Measurements from ENCODE around the gene TBCC. TPM values are rescaled to one million over a fixed set of nuclear protein-coding genes. Genes with fewer than 3 reads are reported as not detected.

Gene TBCC
- total and polyA plus RNA-seq, 2 of the 13 experiments (the other 11 are each of a cell fraction or from before 2014, with no cell fraction given), result 14.8 to 36.1 TPM

GRCh38 chr6:42764911-42765648, 19.2 kb upstream of the TBCC start:
- POLR2A ChIA-PET, result interaction anchor here (1.0 to 1.8 kb wide), 2 partner anchors 17 to 19 kb away, joined by 3 to 9 read pairs; partner anchors contain the start of gene TBCC
- WGBS (ENCODE audit: low lambda C conversion rate), result 92% methylated on average over 9 of the region's 9 CpGs
- no peak overlapping the region for H3K27ac ChIP-seq (ENCODE audit: extremely low read length, insufficient read depth, low read length)

More at GRCh38 chr6:42764911-42765648, 19.2 kb upstream of the TBCC start:
- H3K4me1 ChIP-seq (ENCODE audit: insufficient read depth, low read length), result no peaks in the 10 kb centered on the region
- H3K9ac ChIP-seq (ENCODE audit: insufficient read depth, low read depth, low read length), result no peak overlapping the region
- intact Hi-C loops (cut with micrococcal nuclease; ENCODE audit: unreplicated experiment), result no loop called here
- CTCF ChIA-PET (ENCODE audit: low intra/inter-chr PET ratio, low total read pairs), result no interaction called here
- H3K36me3 ChIP-seq (replicated peaks in 1 of 2; ENCODE audit: control insufficient read depth in 1 of 2, insufficient read depth in 2 of 2, low read length in 2 of 2), result no peaks in the 10 kb centered on the region; a peak in 1 of 5 replicates
- no peak for DNase-seq (ENCODE audit: low spot score)
- no peaks in the 10 kb centered on the region for H3K9me3 ChIP-seq (ENCODE audit: low read length)
- no peaks in the 10 kb centered on the region for H4K20me1 ChIP-seq (ENCODE audit: insufficient read depth, low read length)
- no peak for FAIRE-seq
- in situ Hi-C loops (cut with HindIII; ENCODE audit: extremely low pct_ligation_motif_present, low pct_unique_long_range_greater_than_20kb), result no loop called here
- H3K79me2 ChIP-seq (ENCODE audit: insufficient read depth, low read length), result no peaks in the 10 kb centered on the region
- no peak for ATAC-seq
- TF ChIP-seq ZKSCAN5 (CRISPR knock-in tag; IDR thresholded peaks at IDR 0.05), result no peak
- TF ChIP-seq GTF3A (CRISPR knock-in tag; conservative IDR thresholded peaks at IDR 0.05), result no peak
- TF ChIP-seq ZNF780A (CRISPR knock-in tag; IDR thresholded peaks at IDR 0.05), result no peak
- no peak for TF ChIP-seq ZKSCAN1 (IDR thresholded peaks at IDR 0.05; ENCODE audit: low read length)
- TF ChIP-seq FOSL2 (CRISPR knock-in tag; IDR thresholded peaks at IDR 0.05), result no peak
- no peak for TF ChIP-seq ZNF790 (CRISPR knock-in tag; IDR thresholded peaks at IDR 0.05; ENCODE audit: borderline replicate concordance)
- no peak for TF ChIP-seq ZNF512B (CRISPR knock-in tag; IDR thresholded peaks at IDR 0.05; ENCODE audit: borderline replicate concordance)
- TF ChIP-seq GLI4 (CRISPR knock-in tag; IDR thresholded peaks at IDR 0.05; ENCODE audit: borderline replicate concordance), result no peak
- no TSS peak for BruUV-seq (replicated peaks)
- no peaks in the 10 kb centered on the region for H3K27me3 ChIP-seq (ENCODE audit: control insufficient read depth in 1 of 2, insufficient read depth in 2 of 2, low read length in 2 of 2)
- H3K4me3 ChIP-seq (replicated peaks in 1 of 3; ENCODE audit: insufficient read depth in 1 of 3, low read depth in 2 of 3, low read length in 3 of 3), result no peak overlapping the region
- H2AFZ ChIP-seq (ENCODE audit: low read length), result no peak overlapping the region
- no peak overlapping the region for H3K4me2 ChIP-seq (ENCODE audit: low read depth, low read length)
